GM18508 (cell line): ENCODE results near the gene EFCAB13.

Experiments used
- ATAC-seq: cut with Tn5 transposase; IDR thresholded peaks from one replicate; pipeline ENCODE4 v1.9.1; 2021; ENCODE audit warnings: moderate number of reproducible peaks; ENCODE audit not compliant: insufficient read depth, unreplicated experiment

EFCAB13 gene

GRCh38 chr17:47292206-47292605, 31.5 kb upstream of the EFCAB13 start:
- no peak for ATAC-seq

DNA sequence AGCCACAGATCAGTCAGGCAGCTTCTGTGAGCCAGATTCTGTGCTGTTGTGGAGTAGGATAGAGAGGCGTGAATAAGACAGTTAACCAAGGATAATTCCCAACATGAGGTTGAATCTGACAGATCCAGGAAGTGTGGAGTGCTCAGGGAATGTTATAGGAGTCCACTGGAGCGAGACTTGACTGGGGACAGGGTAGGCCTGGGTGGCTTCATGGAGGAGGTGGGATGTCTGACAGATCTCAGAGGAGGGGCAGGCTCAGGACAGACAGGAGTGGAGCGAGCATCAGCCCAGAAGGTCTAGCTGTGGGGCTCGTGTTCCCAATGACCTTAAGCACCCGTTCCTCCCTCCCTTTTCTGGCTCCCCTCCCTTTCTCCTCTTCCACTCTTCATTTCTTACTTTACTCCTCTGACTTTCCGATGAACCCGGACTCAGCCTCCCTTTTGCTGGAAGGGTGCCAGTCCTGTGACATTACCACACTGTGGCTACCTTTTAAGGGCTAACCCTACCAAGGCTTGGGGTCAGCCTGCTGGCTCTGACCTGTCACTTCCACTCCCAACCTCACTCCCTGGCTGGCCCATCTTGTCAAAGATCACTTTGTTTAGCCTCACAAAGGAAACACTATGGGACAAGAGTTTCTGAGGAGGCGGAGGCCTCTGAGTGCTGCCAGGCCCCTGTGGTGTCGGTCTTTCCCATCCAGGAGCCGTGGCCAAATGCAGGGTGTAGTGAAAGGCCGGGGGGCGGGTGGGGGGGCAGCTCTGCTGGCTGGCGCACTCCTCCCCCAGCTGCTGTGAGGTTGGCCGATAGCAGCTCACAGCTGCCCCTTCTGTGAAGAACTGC, 28.5 kb upstream of the EFCAB13 start:
- no peak for ATAC-seq

DNA sequence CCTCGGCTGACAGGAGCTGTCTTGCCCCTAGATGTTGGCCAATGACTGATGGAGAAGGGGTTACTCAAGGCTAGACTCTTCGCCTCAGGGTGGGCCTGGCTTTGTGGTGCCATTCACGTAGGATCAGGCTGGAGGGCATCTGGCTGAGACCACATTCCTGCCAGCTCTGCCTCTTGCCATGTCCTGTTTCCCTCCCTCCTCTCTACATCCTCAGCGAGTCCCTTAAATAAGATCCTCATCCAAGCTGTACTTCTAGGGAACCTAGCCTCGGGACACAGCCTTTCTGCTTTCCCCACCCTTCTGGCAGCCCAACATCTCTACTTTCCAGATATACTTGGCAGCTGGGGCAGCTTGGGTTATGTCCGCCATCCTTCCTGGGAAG, 27.9 kb upstream of the EFCAB13 start:
- no peak for ATAC-seq

DNA sequence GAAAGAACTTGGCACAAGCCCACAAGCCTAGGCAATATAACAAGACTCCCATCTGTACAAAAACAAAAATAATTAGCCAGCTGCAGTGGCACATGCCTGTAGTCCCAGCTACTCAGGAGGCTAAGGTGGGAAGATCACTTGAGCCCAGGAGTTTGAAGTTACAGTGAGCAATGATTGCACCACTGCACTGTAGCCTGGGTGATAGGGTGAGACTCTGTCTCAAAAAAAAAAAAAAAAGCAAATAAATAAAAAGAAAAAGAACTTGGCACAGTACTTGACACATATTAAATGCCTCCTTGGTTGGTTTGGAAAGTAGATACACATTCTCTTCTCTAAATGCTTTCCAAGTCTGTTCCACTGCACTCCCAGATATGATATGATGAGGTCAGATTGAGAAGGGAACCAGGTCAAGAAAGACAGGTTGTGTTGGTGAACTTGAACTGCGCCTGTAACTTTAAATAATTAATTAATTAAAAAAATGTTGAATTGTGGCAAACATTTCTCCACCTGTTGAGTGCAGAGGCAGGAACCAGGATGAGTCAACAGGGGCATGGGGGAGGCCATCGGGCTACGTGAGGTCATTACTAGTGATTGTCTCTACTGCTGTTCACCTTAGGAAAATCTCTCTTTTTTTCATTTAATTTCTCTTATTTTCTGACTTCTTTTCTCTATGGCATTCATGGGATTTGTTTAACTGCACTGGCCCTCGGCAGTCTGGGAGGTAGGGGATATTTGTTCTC, 25.9 kb upstream of the EFCAB13 start:
- ATAC-seq: no peak

DNA sequence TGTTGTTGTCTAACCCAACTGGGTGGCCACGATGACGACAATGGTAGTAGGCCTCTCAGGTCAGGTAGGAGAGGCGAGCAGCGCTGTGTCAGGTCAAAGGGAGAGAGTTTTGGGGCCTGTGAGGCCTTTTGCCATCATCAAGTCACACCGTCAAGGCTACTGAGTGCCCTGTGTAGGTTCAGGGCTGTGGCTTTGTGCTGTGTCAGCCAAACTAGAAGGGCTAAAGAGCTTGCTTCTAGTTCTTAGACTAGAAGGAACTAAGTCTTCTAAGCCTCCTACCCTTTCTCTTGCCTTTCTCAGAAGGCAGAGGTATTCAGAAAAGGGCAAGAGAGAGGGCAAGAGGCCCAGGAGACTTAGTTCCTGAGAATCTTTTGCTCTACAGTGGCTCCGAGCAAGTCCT, 25.0 kb upstream of the EFCAB13 start:
- no peak for ATAC-seq

GRCh38 chr17:47299239-47299910, 24.4 kb upstream of the EFCAB13 start:
- ATAC-seq: no peak

- ATAC-seq: no peak
Observed at GRCh38 chr17:47300718-47301117, 23.0 kb upstream of the EFCAB13 start.

DNA sequence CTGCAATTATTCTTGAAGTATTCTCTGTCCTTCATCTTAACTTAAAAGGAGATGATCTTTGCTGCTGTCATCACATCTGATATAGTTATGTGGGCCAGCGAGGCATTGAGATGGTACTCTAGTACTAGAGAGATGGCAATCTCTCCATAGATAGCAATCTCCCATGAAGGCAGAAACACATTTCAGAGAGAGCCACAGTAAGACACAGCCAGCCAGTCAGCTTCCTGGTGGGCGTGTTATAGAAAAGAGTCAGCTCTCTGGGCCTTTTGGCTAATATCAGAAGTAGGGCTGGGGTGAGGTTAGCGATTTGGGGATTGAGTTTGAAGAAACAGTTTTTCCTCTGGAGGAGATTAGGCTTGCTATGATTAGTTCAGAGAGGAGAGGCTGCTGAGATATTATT, 22.6 kb upstream of the EFCAB13 start:
- no peak for ATAC-seq

GRCh38 chr17:47301831-47302230, 21.9 kb upstream of the EFCAB13 start:
- ATAC-seq: no peak

GRCh38 chr17:47304186-47304585, 19.6 kb upstream of the EFCAB13 start:
- ATAC-seq: no peak

GRCh38 chr17:47305302-47305923, 18.3 kb upstream of the EFCAB13 start:
- no peak for ATAC-seq

GRCh38 chr17:47310186-47310733, 13.5 kb upstream of the EFCAB13 start:
- no peak for ATAC-seq

DNA sequence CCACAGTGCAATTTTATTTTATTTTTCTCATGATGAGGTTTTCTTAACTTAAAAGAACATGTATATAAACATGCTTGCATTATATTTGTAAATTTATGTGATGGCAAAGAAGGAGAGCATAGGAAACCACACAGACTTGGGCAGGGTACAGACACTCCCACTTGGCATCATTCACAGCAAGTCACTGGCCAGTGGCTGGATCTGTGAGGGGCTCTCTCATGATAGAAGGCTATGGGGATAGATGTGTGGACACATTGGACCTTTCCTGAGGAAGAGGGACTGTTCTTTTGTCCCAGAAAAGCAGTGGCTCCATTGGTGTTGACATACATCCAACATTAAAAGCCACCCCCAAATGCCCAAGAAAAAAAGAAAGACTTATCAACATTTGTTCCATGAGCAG, 12.3 kb upstream of the EFCAB13 start:
- no peak for ATAC-seq

- ATAC-seq: no peak
Observed at GRCh38 chr17:47315451-47316266, 8.1 kb upstream of the EFCAB13 start.

GRCh38 chr17:47316311-47316710, 7.4 kb upstream of the EFCAB13 start:
- no peak for ATAC-seq

- no peak for ATAC-seq
Observed at GRCh38 chr17:47317119-47317518, 6.6 kb upstream of the EFCAB13 start.

DNA sequence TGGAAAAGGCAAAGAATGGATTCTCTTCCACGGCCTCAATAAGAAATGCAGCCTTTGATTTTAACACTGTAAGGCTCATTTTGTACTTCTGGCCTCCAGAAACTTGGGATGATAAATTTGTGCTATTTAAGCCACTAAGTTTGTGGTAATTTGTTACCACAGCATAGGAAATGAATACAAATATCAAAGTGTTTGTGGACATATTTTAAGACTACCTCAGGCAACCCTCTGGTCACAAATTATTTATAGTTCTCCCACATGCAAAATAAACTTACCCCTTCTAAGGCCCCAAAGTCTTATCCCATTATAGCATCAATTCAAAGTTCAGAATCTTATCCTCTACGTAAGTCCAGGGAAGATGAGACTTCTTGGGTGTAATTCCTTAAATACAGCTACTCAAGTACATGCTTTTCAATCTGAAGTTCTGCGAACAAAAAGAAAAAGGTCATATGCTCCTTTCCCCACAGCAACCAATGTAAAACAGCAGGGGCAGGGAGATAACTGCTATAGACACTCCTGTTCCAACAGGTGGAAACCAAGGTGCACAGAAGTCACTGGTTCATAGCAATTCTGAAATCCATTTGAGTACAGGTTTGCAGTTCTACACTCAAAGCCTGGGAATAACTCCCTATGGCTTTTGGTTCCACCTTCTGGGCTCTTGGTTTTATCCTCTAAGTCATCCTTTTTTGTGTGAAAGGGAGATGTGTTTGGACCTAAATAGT, 5.4 kb upstream of the EFCAB13 start:
- no peak for ATAC-seq

- ATAC-seq: no peak
Observed at GRCh38 chr17:47320879-47321502, 2.8 kb upstream of the EFCAB13 start.
